ENCODE results near the gene GAS2.

The GAS2 gene

GRCh38 chr11:22774716-22775115, 108.3 kb downstream of the GAS2 start:
- no peak overlapping the region for H3K4me3 Mint-ChIP-seq
- H3K27me3 Mint-ChIP-seq, result peaks cover 8% of the 10 kb centered on the region
- no peaks in the 10 kb centered on the region for H3K9me3 Mint-ChIP-seq
- H3K36me3 Mint-ChIP-seq, result no peaks in the 10 kb centered on the region
- H3K27ac Mint-ChIP-seq, result no peak overlapping the region
- ATAC-seq (ENCODE audit: low read depth), result no peak
- peaks cover 2% of the 10 kb centered on the region for H3K4me1 Mint-ChIP-seq
- DNase-seq (ENCODE audit: low spot score in 2 of 2), result no peak

GRCh38 chr11:22775248-22775647, 108.8 kb downstream of the GAS2 start:
- Mint-ChIP-seq H3K27me3 (peaks cover 6% of the 10 kb centered on the region), H3K9me3 (no peaks in the 10 kb centered on the region), H3K4me1 (peaks cover 2% of the 10 kb centered on the region), H3K4me3 (no peak overlapping the region), H3K27ac (no peak overlapping the region), H3K36me3 (no peaks in the 10 kb centered on the region)
- no peak for ATAC-seq (ENCODE audit: low read depth)
- DNase-seq (ENCODE audit: low spot score in 2 of 2), result no peak

- no peak overlapping the region for H3K4me3 Mint-ChIP-seq
- H3K36me3 Mint-ChIP-seq, result no peaks in the 10 kb centered on the region
- H3K9me3 Mint-ChIP-seq, result no peaks in the 10 kb centered on the region
- DNase-seq (ENCODE audit: low spot score in 2 of 2), result no peak
- H3K4me1 Mint-ChIP-seq, result peaks cover 8% of the 10 kb centered on the region
- peaks cover 3% of the 10 kb centered on the region for H3K27me3 Mint-ChIP-seq
- H3K27ac Mint-ChIP-seq, result no peak overlapping the region
- ATAC-seq (ENCODE audit: low read depth), result no peak
These were observed 112.2 kb downstream of the GAS2 start for GRCh38 chr11:22778642-22779041.

GRCh38 chr11:22779850-22780249, 113.4 kb downstream of the GAS2 start:
- no peaks in the 10 kb centered on the region for H3K27me3 Mint-ChIP-seq
- H3K27ac Mint-ChIP-seq, result no peak overlapping the region
- no peak overlapping the region for H3K4me3 Mint-ChIP-seq
- peaks cover 5% of the 10 kb centered on the region for H3K4me1 Mint-ChIP-seq
- DNase-seq (ENCODE audit: low spot score in 2 of 2) (no peak), ATAC-seq (ENCODE audit: low read depth) (no peak)
- H3K36me3 Mint-ChIP-seq, result no peaks in the 10 kb centered on the region
- H3K9me3 Mint-ChIP-seq, result no peaks in the 10 kb centered on the region

GRCh38 chr11:22780952-22781593, 114.7 kb downstream of the GAS2 start:
- H3K4me3 Mint-ChIP-seq, result no peak overlapping the region
- peaks cover 5% of the 10 kb centered on the region for H3K4me1 Mint-ChIP-seq
- H3K9me3 Mint-ChIP-seq, result no peaks in the 10 kb centered on the region
- DNase-seq (ENCODE audit: low spot score in 2 of 2), result no peak
- H3K27ac Mint-ChIP-seq, result no peak overlapping the region
- H3K27me3 Mint-ChIP-seq, result peaks cover 4% of the 10 kb centered on the region
- peak; percentile 49 for ATAC-seq (ENCODE audit: low read depth)
- no peaks in the 10 kb centered on the region for H3K36me3 Mint-ChIP-seq

GRCh38 chr11:22785251-22785650, 118.8 kb downstream of the GAS2 start:
- H3K27ac Mint-ChIP-seq, result no peak overlapping the region
- no peaks in the 10 kb centered on the region for H3K9me3 Mint-ChIP-seq
- DNase-seq (ENCODE audit: low spot score in 2 of 2) (no peak), ATAC-seq (ENCODE audit: low read depth) (no peak)
- H3K36me3 Mint-ChIP-seq, result no peaks in the 10 kb centered on the region
- H3K27me3 Mint-ChIP-seq, result peaks cover 7% of the 10 kb centered on the region
- H3K4me1 Mint-ChIP-seq, result peaks cover 5% of the 10 kb centered on the region
- no peak overlapping the region for H3K4me3 Mint-ChIP-seq

- peaks cover 7% of the 10 kb centered on the region for H3K27me3 Mint-ChIP-seq
- DNase-seq (ENCODE audit: low spot score in 2 of 2) (no peak), ATAC-seq (ENCODE audit: low read depth) (no peak)
- no peak overlapping the region for H3K27ac Mint-ChIP-seq
- H3K9me3 Mint-ChIP-seq, result no peaks in the 10 kb centered on the region
- H3K4me1 Mint-ChIP-seq, result no peaks in the 10 kb centered on the region
- H3K4me3 Mint-ChIP-seq, result no peak overlapping the region
- H3K36me3 Mint-ChIP-seq, result no peaks in the 10 kb centered on the region
These were observed 120.1 kb downstream of the GAS2 start for GRCh38 chr11:22786475-22786874.

GRCh38 chr11:22787055-22787454, 120.6 kb downstream of the GAS2 start:
- no peak overlapping the region for H3K4me3 Mint-ChIP-seq
- no peaks in the 10 kb centered on the region for H3K36me3 Mint-ChIP-seq

GRCh38 chr11:22787551-22788162, 121.2 kb downstream of the GAS2 start:
- Mint-ChIP-seq H3K9me3 (no peaks in the 10 kb centered on the region), H3K36me3 (no peaks in the 10 kb centered on the region), H3K27ac (no peak overlapping the region), H3K4me3 (no peak overlapping the region), H3K4me1 (no peaks in the 10 kb centered on the region), H3K27me3 (peaks cover 7% of the 10 kb centered on the region)
- peak in 1 of 2 donors; percentile 23 for DNase-seq (ENCODE audit: low spot score in 2 of 2)
- no peak for ATAC-seq (ENCODE audit: low read depth)

More at GRCh38 chr11:22787055-22787454, 120.6 kb downstream of the GAS2 start:
- ATAC-seq (ENCODE audit: low read depth) (no peak), DNase-seq (ENCODE audit: low spot score in 2 of 2) (no peak)
- H3K27me3 Mint-ChIP-seq, result peaks cover 7% of the 10 kb centered on the region
- H3K9me3 Mint-ChIP-seq, result no peaks in the 10 kb centered on the region
- no peak overlapping the region for H3K27ac Mint-ChIP-seq
- H3K4me1 Mint-ChIP-seq, result no peaks in the 10 kb centered on the region

- ATAC-seq (ENCODE audit: low read depth) (no peak), DNase-seq (ENCODE audit: low spot score in 2 of 2) (no peak)
- Mint-ChIP-seq H3K9me3 (no peaks in the 10 kb centered on the region), H3K27me3 (peaks cover 3% of the 10 kb centered on the region), H3K4me1 (no peaks in the 10 kb centered on the region), H3K4me3 (no peak overlapping the region), H3K27ac (no peak overlapping the region), H3K36me3 (no peaks in the 10 kb centered on the region)
These were observed 126.1 kb downstream of the GAS2 start for GRCh38 chr11:22792497-22792896.

GRCh38 chr11:22795914-22796313, 129.5 kb downstream of the GAS2 start:
- H3K27me3 Mint-ChIP-seq, result no peaks in the 10 kb centered on the region
- no peaks in the 10 kb centered on the region for H3K36me3 Mint-ChIP-seq
- H3K9me3 Mint-ChIP-seq, result no peaks in the 10 kb centered on the region
- no peaks in the 10 kb centered on the region for H3K4me1 Mint-ChIP-seq
- ATAC-seq (ENCODE audit: low read depth) (no peak), DNase-seq (ENCODE audit: low spot score in 2 of 2) (no peak)
- no peak overlapping the region for H3K27ac Mint-ChIP-seq
- no peak overlapping the region for H3K4me3 Mint-ChIP-seq

- Mint-ChIP-seq H3K27me3 (no peaks in the 10 kb centered on the region), H3K4me3 (no peak overlapping the region), H3K36me3 (no peaks in the 10 kb centered on the region), H3K4me1 (no peaks in the 10 kb centered on the region), H3K9me3 (no peaks in the 10 kb centered on the region), H3K27ac (no peak overlapping the region)
- DNase-seq (ENCODE audit: low spot score in 2 of 2) (no peak), ATAC-seq (ENCODE audit: low read depth) (no peak)
These were observed 130.6 kb downstream of the GAS2 start for GRCh38 chr11:22797047-22797446.

- H3K36me3 Mint-ChIP-seq, result no peaks in the 10 kb centered on the region
- ATAC-seq (ENCODE audit: low read depth), result no peak
- no peaks in the 10 kb centered on the region for H3K27me3 Mint-ChIP-seq
- H3K4me3 Mint-ChIP-seq, result no peak overlapping the region
- H3K27ac Mint-ChIP-seq, result no peak overlapping the region
- H3K9me3 Mint-ChIP-seq, result no peaks in the 10 kb centered on the region
- DNase-seq (ENCODE audit: low spot score in 2 of 2), result no peak
- no peaks in the 10 kb centered on the region for H3K4me1 Mint-ChIP-seq
These were observed 132.5 kb downstream of the GAS2 start for GRCh38 chr11:22798901-22799300.

- ATAC-seq (ENCODE audit: low read depth), result no peak
- H3K4me3 Mint-ChIP-seq, result no peak overlapping the region
- no peaks in the 10 kb centered on the region for H3K27me3 Mint-ChIP-seq
- DNase-seq (ENCODE audit: low spot score in 2 of 2), result no peak
- H3K9me3 Mint-ChIP-seq, result no peaks in the 10 kb centered on the region
- H3K4me1 Mint-ChIP-seq, result no peaks in the 10 kb centered on the region
- no peaks in the 10 kb centered on the region for H3K36me3 Mint-ChIP-seq
- no peak overlapping the region for H3K27ac Mint-ChIP-seq
These were observed 134.1 kb downstream of the GAS2 start for GRCh38 chr11:22800482-22800881.

- H3K4me1 Mint-ChIP-seq, result peaks cover 4% of the 10 kb centered on the region
- no peaks in the 10 kb centered on the region for H3K36me3 Mint-ChIP-seq
- ATAC-seq (ENCODE audit: low read depth) (no peak), DNase-seq (ENCODE audit: low spot score in 2 of 2) (no peak)
- H3K27ac Mint-ChIP-seq, result no peak overlapping the region
- no peaks in the 10 kb centered on the region for H3K9me3 Mint-ChIP-seq
- H3K4me3 Mint-ChIP-seq, result no peak overlapping the region
- H3K27me3 Mint-ChIP-seq, result no peaks in the 10 kb centered on the region
These were observed 136.4 kb downstream of the GAS2 start for GRCh38 chr11:22802861-22803260.

Measured in memory B cell (primary cell).